GM18951 (cell line): ENCODE measurements around the gene AJM1.

Experiments used
- POLR2A ChIP-seq: IDR thresholded peaks from 4 replicates; pipeline ENCODE4 v1.6.1; 2011; ENCODE audit warnings: mild to moderate bottlenecking; ENCODE audit not compliant: insufficient read length, insufficient read depth; ENCODE audit errors: extremely low read depth
- in situ Hi-C: fragments of 300-500 bp; cut with MboI; formaldehyde crosslinking; loops from one replicate; pipeline ENCODE4 v1.12.0; 2022; ENCODE audit warnings: low sequenced_read_pairs, mixed read lengths, inconsistent platforms; ENCODE audit not compliant: unreplicated experiment

AJM1 gene

GRCh38 chr9:136803551-136804508 lies 38.4 kb upstream of the AJM1 start:
- no peak for TF ChIP-seq POLR2A
- in situ Hi-C loops: no loop called here

GRCh38 chr9:136804509-136805206 lies 37.6 kb upstream of the AJM1 start:
- in situ Hi-C loops: no loop called here
- no peak for TF ChIP-seq POLR2A

GRCh38 chr9:136805207-136805740 lies 37.0 kb upstream of the AJM1 start:
- in situ Hi-C loops: no loop called here
- no peak for TF ChIP-seq POLR2A

DNA sequence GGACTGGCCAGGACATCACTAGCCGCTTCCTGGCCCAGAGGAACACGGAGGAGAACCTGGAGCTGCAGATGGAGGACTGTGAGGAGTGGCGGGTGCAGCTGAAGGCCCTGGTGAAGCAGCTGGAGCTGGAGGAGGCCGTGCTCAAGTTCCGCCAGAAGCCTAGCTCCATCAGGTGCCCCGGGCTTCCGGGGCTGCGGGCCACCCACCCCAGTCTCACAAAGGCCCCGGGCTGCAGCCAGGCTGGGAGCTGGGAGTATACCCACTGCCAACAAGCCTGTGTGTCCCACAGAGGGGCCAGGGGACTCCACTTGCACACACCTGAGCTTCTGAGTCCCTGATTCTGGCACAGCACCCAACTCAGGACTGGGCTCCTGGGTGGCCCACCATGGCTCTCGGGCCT lies 36.2 kb upstream of the AJM1 start:
- in situ Hi-C loops: no loop called here

DNA sequence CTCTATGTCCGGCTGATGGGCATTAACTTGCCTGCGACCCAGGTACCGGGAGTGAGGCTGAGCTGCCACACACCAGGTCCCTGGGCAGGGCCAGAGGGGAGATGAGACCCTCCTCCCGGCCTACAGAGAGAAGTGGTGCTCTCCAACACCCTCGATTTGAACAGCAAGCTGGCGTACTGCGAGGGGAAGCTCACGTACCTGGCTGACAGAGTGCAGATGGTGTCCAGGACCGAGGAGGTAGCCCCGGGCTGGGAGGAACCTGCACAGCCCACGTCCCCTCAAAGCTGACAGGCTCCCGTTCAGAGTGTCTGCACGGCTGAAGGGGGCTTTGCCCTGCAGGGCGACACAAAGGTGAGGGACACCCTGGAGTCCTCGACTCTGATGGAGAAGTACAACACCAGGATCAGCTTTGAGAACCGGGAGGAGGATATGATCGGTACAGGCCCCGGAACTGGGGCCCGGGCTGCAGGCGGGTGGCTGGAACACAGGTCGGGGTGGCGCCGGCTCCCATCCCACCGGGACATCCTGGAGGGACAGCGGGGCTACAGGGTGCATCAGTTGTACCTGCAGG lies 35.6 kb upstream of the AJM1 start:
- no peak for TF ChIP-seq POLR2A
- in situ Hi-C loops: no loop called here

More for the DNA sequence above, 36.2 kb upstream of the AJM1 start:
- TF ChIP-seq POLR2A: no peak

DNA sequence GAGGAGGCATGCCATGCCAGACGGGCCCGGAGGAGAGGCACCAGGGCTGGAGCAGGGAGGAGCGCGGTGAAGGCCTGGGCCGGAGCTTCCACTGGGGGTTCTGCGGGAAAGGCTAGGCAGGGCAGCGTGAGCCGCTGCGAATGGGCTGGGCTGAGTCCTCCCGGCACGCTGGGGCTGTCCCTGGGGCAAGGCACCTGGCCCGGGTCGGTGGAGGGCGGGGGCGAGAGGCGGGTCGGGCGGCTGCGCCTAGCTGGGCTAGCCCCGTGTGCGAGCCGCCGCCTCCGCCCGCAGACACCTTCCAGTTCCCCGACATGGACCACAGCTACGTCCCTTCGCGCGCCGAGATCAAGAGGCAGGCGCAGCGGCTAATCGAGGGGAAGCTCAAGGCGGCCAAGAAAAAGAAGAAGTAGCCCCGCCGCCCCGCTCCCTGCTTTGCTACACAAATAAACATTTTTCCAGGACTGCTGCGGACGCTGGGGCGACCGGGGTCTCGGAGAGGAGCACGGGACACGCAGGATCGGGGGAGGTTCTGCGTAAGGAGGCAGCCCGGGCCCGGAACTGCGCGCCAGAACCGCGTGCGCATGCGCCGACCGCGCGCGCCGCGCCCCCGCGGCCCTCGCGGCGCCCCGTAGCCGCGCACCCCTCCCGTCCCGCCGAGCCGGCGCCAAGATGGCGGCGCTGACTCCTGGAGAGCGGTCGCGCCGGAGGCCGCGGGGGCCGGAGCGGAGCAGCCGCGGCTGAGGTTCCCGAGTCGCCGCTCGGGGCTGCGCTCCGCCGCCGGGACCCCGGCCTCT lies 34.8 kb upstream of the AJM1 start, which contains the start of gene RABL6:
RABL6 (plus strand) TSS at position 668 of the 794 bp plus-strand sequence. CDS start 249 bp downstream, outside the sequence.
- TF ChIP-seq POLR2A: peak; percentile 96
- in situ Hi-C loops: no loop called here

DNA sequence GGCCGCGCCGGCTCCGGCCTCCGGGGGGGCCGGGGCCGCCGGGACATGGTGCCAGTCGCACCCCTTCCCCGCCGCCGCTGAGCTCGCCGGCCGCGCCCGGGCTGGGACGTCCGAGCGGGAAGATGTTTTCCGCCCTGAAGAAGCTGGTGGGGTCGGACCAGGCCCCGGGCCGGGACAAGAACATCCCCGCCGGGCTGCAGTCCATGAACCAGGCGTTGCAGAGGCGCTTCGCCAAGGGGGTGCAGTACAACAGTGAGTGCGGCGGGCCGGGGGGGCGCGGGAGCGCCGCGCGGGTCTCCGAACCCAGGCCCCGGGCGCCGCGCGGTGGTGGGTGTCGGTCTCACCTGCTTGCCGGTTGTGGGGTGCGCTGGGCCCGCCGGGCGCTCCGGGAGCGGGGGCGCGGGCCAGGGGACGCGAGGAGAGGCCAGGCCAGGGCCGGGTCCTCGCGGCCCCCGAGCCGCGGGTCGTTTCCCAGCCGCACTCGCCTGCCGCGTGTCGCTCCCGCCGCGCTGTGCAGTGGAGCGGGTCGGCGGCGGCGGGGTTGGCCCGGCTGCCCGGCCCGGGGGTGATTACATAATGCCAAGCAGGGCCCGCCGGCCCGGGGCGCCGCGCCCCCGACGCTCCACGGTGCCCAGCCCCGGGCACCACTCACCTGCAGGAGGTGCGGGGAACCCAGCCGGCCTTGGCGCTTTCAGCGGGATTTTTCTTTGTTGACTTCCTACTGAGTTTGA lies 34.0 kb upstream of the AJM1 start:
- in situ Hi-C loops: no loop called here
- no peak for TF ChIP-seq POLR2A

DNA sequence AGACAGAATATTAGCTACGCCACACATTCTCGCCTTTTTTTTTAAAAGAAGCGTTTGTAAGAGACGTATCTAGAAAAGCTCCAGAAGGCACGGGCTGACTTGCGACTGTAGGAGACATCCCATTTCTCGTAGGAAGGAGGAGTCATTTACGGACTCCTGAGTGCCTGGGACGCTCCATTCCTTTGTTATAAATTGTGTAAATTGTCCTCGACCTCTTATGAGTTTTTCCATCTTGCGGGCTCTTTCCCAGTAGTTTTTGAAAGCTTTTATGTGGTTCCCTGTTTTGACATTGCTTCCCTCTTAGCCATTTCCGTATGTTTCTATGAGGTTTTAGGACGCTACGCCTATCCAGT lies 33.5 kb upstream of the AJM1 start:
- in situ Hi-C loops: no loop called here
- TF ChIP-seq POLR2A: no peak

DNA sequence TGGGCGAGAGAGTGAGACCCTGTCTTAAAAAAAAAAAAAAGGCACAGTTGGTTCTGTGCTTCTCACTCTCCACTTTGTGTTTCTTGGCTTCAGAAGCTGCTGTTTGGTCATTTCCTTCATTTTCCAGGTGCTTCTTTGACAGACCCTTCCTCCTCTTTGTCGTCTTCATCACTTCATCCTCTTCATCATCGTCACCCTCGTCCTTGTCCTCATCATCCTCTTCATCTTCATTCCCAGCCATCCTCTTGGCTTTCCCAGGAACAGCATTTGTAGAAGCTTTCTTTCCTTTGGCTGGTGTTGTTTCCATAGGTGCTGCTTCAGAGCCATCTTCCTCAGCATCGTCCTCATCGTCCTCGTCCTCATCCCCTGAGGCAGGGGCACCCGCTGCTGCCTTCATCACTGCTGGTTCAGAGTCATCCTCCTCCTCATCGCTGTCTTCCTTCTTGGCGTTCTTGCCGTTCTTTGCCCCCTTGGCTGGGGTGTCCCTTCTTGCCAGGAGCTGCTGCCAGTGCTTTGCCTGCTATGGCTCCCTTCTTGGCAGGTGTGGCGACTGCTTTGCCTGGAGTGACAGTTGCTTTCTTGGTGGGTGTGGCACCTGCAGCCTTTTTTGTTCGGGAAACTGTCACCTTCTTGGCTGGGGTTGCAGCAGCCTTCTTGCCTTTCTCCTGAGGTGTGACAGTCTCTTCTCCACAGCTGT lies 27.4 kb upstream of the AJM1 start:
- TF ChIP-seq POLR2A: no peak
- in situ Hi-C loops: no loop called here

GRCh38 chr9:136815422-136815782 lies 26.9 kb upstream of the AJM1 start:
- in situ Hi-C loops: no loop called here
- no peak for TF ChIP-seq POLR2A

DNA sequence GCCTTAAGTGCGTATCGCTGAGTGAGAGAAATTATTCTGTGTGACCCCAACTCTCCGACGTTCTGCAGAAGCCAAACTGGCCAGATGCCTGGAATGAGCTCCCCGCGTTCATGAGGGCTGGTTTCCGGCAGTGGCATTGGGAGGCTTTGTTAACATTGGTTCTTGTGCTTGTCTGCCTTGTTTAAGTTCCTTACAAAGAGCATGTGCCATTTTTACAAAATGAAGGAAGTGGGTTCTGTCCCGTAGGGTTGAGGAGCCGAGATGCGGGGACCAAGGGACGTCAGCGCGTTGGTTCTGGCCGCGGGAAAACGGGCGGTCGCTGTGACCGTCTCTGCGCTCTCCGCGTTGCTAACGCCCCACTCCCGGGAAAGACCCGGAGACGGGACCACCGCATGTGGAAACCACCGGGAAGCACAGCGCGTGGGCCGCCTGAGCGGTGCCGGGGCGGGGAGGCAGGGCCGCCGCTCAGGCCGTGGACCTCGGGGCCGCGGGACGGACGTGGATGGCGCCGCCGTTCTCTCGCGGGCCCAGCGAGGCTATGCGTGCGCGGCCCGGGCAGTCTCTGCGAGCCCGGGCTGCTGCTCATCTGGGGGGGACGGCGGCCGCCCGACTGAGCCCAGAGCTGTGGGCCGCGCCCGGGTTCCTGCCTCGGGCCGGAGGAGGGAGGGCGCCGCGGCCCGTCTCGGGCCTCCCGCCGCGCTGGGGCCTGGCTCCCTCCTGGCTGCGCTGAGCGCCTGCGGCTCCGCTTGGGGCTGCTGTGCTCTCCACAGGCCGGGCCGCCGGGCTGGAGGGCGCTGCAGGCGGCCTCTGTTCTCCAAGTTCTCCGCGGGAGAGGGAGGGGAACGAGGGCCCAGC lies 21.1 kb upstream of the AJM1 start:
- in situ Hi-C loops: no loop called here
- no peak for TF ChIP-seq POLR2A
